Gastroesophageal sphincter (tissue), 4 donors: ENCODE measurements around the gene SPATC1L. TPM values are rescaled to one million over a fixed set of nuclear protein-coding genes. Genes with fewer than 3 reads are reported as not detected.
"Not testable (repeated sequence)": the region's sequence is repeated elsewhere in the genome, so short reads cannot be mapped to it uniquely, and the experiment has no call there.

ENCODE experiments used
- ATAC-seq: fragments of 150-250 bp; one replicate; pipeline ENCODE4 v1.9.1; 2016; ENCODE audit warnings: mild to moderate bottlenecking, moderate library complexity
- H3K27ac ChIP-seq, 4 donors: fragments of 200-600 bp; sonication (generic) in 3 of 4; 1 replicate in 3 of 4; 2 replicates in 1 of 4; pipeline ENCODE4 v1.5.1; 2016 to 2019
- H3K27me3 ChIP-seq: fragments of 200-600 bp; sonication (generic); one replicate; pipeline ENCODE4 v1.5.1; 2019
- H3K36me3 ChIP-seq, 2 donors: fragments of 200-600 bp; sonication (generic); one replicate each; pipeline ENCODE4 v1.5.1; 2019; ENCODE audit warnings: control low read depth in 1 of 2
- H3K4me1 ChIP-seq, 3 donors: fragments of 200-600 bp; sonication (generic); 1 replicate in 2 of 3; 2 replicates in 1 of 3; pipeline ENCODE4 v1.5.1; 2016 to 2019; ENCODE audit warnings: control low read depth in 2 of 3
- H3K4me3 ChIP-seq, 2 donors: fragments of 200-600 bp; sonication (generic); one replicate each; pipeline ENCODE4 v1.5.1; 2019; ENCODE audit warnings: mild to moderate bottlenecking in 1 of 2, moderate library complexity in 1 of 2
- H3K9me3 ChIP-seq, 3 donors: fragments of 200-600 bp; sonication (generic); one replicate each; pipeline ENCODE4 v1.5.1; 2017 to 2019; ENCODE audit warnings: control low read depth in 2 of 3
- CTCF ChIP-seq, 4 experiments: fragments of 200-600 bp in 2 of 4; fragments of 450-650 bp in 2 of 4; sonication (generic) in 1 of 4; IDR thresholded peaks; one replicate each; pipeline ENCODE4 v1.5.1; 2017 to 2019; ENCODE audit warnings: antibody characterized with exemption in 4 of 4, mild to moderate bottlenecking in 2 of 4, moderate library complexity in 2 of 4
- EP300 ChIP-seq: sonication (generic); formaldehyde crosslinking; IDR thresholded peaks from one replicate; pipeline ENCODE4 v1.6.1; 2017; ENCODE audit warnings: antibody characterized with exemption, mild to moderate bottlenecking
- POLR2A ChIP-seq, 2 donors: fragments of 450-650 bp; IDR thresholded peaks; one replicate each; pipeline ENCODE4 v1.6.1; 2017; ENCODE audit warnings: antibody characterized with exemption in 2 of 2, mild to moderate bottlenecking in 2 of 2, moderate library complexity in 1 of 2
- POLR2AphosphoS5 ChIP-seq: sonication (generic); formaldehyde crosslinking; IDR thresholded peaks from one replicate; pipeline ENCODE4 v1.6.1; 2017; ENCODE audit warnings: antibody characterized with exemption
- WGBS, 2 donors: methylation state at CpG; one replicate each; pipeline ENCODE4 v1.1.5; 2018; ENCODE audit warnings: low coverage in 1 of 2; 5-methylcytosine and 5-hydroxymethylcytosine counted together
- total RNA-seq, 4 donors: library from RNA; depleted of rRNA; stranded (reverse); fragments of >200 nt; gene quantifications; one replicate each; pipeline ENCODE4 v1.1.0, GENCODE V29; 2016

SPATC1L gene
- total RNA-seq, 4 donors from 2014 or later = 0.54 to 20.4 (median 7.9) TPM

GRCh38 chr21:46188226-46189212 lies 4.3 kb upstream of the SPATC1L start:
- TF ChIP-seq POLR2AphosphoS5 = peak; percentile 13
- TF ChIP-seq EP300 = no peak
- Histone ChIP-seq H3K27ac (peak overlapping the region; percentile 31 to 79 (median 74)), H3K36me3 (peaks cover 0 to 47% of the 10 kb centered on the region in 2 donors), H3K9me3 (no peaks in the 10 kb centered on the region), H3K4me3 (no peak overlapping the region), H3K27me3 (peaks cover 8% of the 10 kb centered on the region), H3K4me1 (peaks cover 0 to 42% (median 6%) of the 10 kb centered on the region in 3 donors)
- 46 to 49% methylated on average over 12 to 17 of the region's 17 CpGs for WGBS, 2 donors
- ATAC-seq = peak; percentile 70

GRCh38 chr21:46187814-46188213 lies 3.6 kb upstream of the SPATC1L start:
- Histone ChIP-seq H3K9me3 (no peaks in the 10 kb centered on the region), H3K36me3 (peaks cover 0 to 40% of the 10 kb centered on the region in 2 donors), H3K27me3 (peaks cover 12% of the 10 kb centered on the region), H3K4me1 (peaks cover 0 to 42% (median 6%) of the 10 kb centered on the region in 3 donors), H3K27ac (peak overlapping the region in 3 of 4 donors; percentile 9 to 79 (median 25)), H3K4me3 (no peak overlapping the region)
- WGBS, 2 donors = 77 to 88% methylated on average over 4 to 7 of the region's 7 CpGs
- TF ChIP-seq CTCF (IDR thresholded peaks at IDR 0.05) (no peak), POLR2AphosphoS5 (no peak), EP300 (no peak), POLR2A (IDR thresholded peaks at IDR 0.05) (no peak)
- no peak for ATAC-seq

- Histone ChIP-seq H3K27ac (peak overlapping the region in 1 of 4 donors; percentile 79), H3K27me3 (peaks cover 17% of the 10 kb centered on the region), H3K4me1 (peaks cover 0 to 42% (median 6%) of the 10 kb centered on the region in 3 donors), H3K4me3 (no peak overlapping the region), H3K9me3 (no peaks in the 10 kb centered on the region), H3K36me3 (peaks cover 0 to 34% of the 10 kb centered on the region in 2 donors)
- no peak for ATAC-seq
- no peak for TF ChIP-seq EP300
- TF ChIP-seq CTCF (IDR thresholded peaks at IDR 0.05) = no peak
- TF ChIP-seq POLR2AphosphoS5 = no peak
- no peak for TF ChIP-seq POLR2A (IDR thresholded peaks at IDR 0.05)
- 95 to 100% methylated on average over 3 to 6 of the region's 8 CpGs for WGBS, 2 donors
Observed at GRCh38 chr21:46187261-46187660, 3.0 kb upstream of the SPATC1L start.

GRCh38 chr21:46185716-46186115 lies 1.5 kb upstream of the SPATC1L start:
- no peak overlapping the region for H3K4me3 ChIP-seq
- peaks cover 17% of the 10 kb centered on the region for H3K27me3 ChIP-seq
- H3K36me3 ChIP-seq = peaks cover 0 to 19% of the 10 kb centered on the region in 2 donors
- 80 to 81% methylated on average over 6 to 7 of the region's 7 CpGs for WGBS, 2 donors
- no peaks in the 10 kb centered on the region for H3K9me3 ChIP-seq
- peak overlapping the region in 2 of 4 donors; percentile 6 to 91 for H3K27ac ChIP-seq
- peaks cover 0 to 31% (median 6%) of the 10 kb centered on the region in 3 donors for H3K4me1 ChIP-seq
- TF ChIP-seq CTCF (IDR thresholded peaks at IDR 0.05) = no peak
- TF ChIP-seq EP300 = no peak
- TF ChIP-seq POLR2A (IDR thresholded peaks at IDR 0.05) = no peak
- TF ChIP-seq POLR2AphosphoS5 = no peak
- no peak for ATAC-seq

- peaks cover 0 to 11% of the 10 kb centered on the region in 2 donors for H3K36me3 ChIP-seq
- 8 to 47% methylated on average over 18 to 21 of the region's 30 CpGs for WGBS, 2 donors
- no peaks in the 10 kb centered on the region for H3K9me3 ChIP-seq
- H3K4me1 ChIP-seq = peaks cover 0 to 23% (median 6%) of the 10 kb centered on the region in 3 donors
- ATAC-seq = peak; percentile 75
- peaks cover 17% of the 10 kb centered on the region for H3K27me3 ChIP-seq
- H3K27ac ChIP-seq = peak overlapping the region; percentile 6 to 91 (median 72)
- TF ChIP-seq POLR2AphosphoS5 (no peak), CTCF (IDR thresholded peaks at IDR 0.05) (no peak), EP300 (no peak), POLR2A (IDR thresholded peaks at IDR 0.05) (no peak)
- peak overlapping the region; percentile 23 to 40 for H3K4me3 ChIP-seq
Observed at GRCh38 chr21:46184625-46185555, 631 bp upstream of the SPATC1L start.

GRCh38 chr21:46183337-46183909 lies 836 bp downstream of the SPATC1L start:
- Histone ChIP-seq H3K27me3 (peaks cover 17% of the 10 kb centered on the region), H3K27ac (peak overlapping the region in 2 of 4 donors; percentile 41 to 78)
- H3K36me3 ChIP-seq, H3K4me3 ChIP-seq, ATAC-seq, H3K4me1 ChIP-seq, H3K9me3 ChIP-seq: not testable (repeated sequence)
- no CpG with 5 or more reads among the region's 13 CpGs for WGBS, 2 donors
